GM21737 (cell line): ENCODE measurements around the gene TRAPPC11.

Experiments
- ATAC-seq: cut with Tn5 transposase; IDR thresholded peaks from one replicate; pipeline ENCODE4 v1.9.1; 2021; ENCODE audit warnings: mild to moderate bottlenecking, moderate library complexity; ENCODE audit not compliant: unreplicated experiment

TRAPPC11 gene

GRCh38 chr4:183757060-183757459 lies 98.0 kb downstream of the TRAPPC11 start:
- no peak for ATAC-seq

GRCh38 chr4:183758061-183758757 lies 99.1 kb downstream of the TRAPPC11 start:
- ATAC-seq = no peak

- no peak for ATAC-seq
These were observed 99.8 kb downstream of the TRAPPC11 start for GRCh38 chr4:183758758-183759447.

GRCh38 chr4:183760326-183760725 lies 101.2 kb downstream of the TRAPPC11 start:
- ATAC-seq = no peak
